IMR-90 (cell line): Measurements from ENCODE around the gene MYT1. TPM values are rescaled to one million over a fixed set of nuclear protein-coding genes. Genes with fewer than 3 reads are reported as not detected.

Experiments used
- ATAC-seq: fragments of 200-7000 bp; cut with Tn5 transposase; 2 replicates; pipeline ENCODE4 v1.9.1; 2020; ENCODE audit warnings: low read depth, mild to moderate bottlenecking, moderate library complexity
- BruUV-seq: library from RNA; stranded (reverse); fragments of 400-500 nt; replicated peaks from 2 replicates; lab custom pipeline; 2021; lab: Mats Ljungman, UMichigan
- CTCF ChIA-PET: fragments of 300-600 bp; formaldehyde crosslinking; extraction: SDS; loops from one replicate; lab custom pipeline; 2021; ENCODE audit warnings: antibody characterized with exemption; lab: Yijun Ruan, JAX
- POLR2A ChIA-PET: fragments of 300-600 bp; sonication (Branson Sonifier 250); formaldehyde crosslinking; loops from one replicate; lab custom pipeline; 2022; ENCODE audit warnings: antibody characterized with exemption; ENCODE audit not compliant: unreplicated experiment; lab: Charles Lee
- DNase-seq: peaks from one replicate; pipeline ENCODE4 v3.0.0; 2013
- H2AFZ ChIP-seq: replicated peaks from 2 replicates; pipeline ENCODE3; 2013; ENCODE audit warnings: low read length, mild to moderate bottlenecking; ENCODE audit not compliant: poor library complexity
- H2AK5ac ChIP-seq: 2 replicates; pipeline ENCODE4 v1.6.1; 2013; ENCODE audit warnings: low read depth, low read length, inconsistent platforms
- H2AK9ac ChIP-seq: replicated peaks from 2 replicates; pipeline ENCODE3; 2013; ENCODE audit warnings: mild to moderate bottlenecking, low read depth, low read length, moderate library complexity; ENCODE audit not compliant: poor library complexity
- H2BK120ac ChIP-seq: 2 replicates; pipeline ENCODE4 v1.6.1; 2013; ENCODE audit warnings: low read depth, low read length, inconsistent platforms
- H2BK15ac ChIP-seq: 3 replicates; pipeline ENCODE4 v1.6.1; 2013; ENCODE audit warnings: low read depth, low read length, inconsistent platforms
- H2BK20ac ChIP-seq: 2 replicates; pipeline ENCODE4 v1.6.1; 2013; ENCODE audit warnings: low read depth, mild to moderate bottlenecking, inconsistent platforms, low read length, moderate library complexity
- H2BK5ac ChIP-seq: 2 replicates; pipeline ENCODE4 v1.6.1; 2013; ENCODE audit warnings: mild to moderate bottlenecking, low read depth, low read length, inconsistent platforms; ENCODE audit not compliant: poor library complexity, severe bottlenecking
- H3K14ac ChIP-seq: replicated peaks from 2 replicates; pipeline ENCODE4 v1.6.1; 2013; ENCODE audit warnings: low read depth, low read length, inconsistent platforms
- H3K18ac ChIP-seq: 2 replicates; pipeline ENCODE4 v1.6.1; 2013; ENCODE audit warnings: low read depth, low read length, control low read depth
- H3K23ac ChIP-seq: 2 replicates; pipeline ENCODE4 v1.6.1; 2013; ENCODE audit warnings: low read depth, low read length, inconsistent platforms
- H3K27ac ChIP-seq: 2 replicates; pipeline ENCODE4 v1.5.1; 2013; ENCODE audit warnings: mild to moderate bottlenecking, control low read depth, low read length; ENCODE audit not compliant: insufficient read depth
- H3K27me3 ChIP-seq: 2 replicates; pipeline ENCODE4 v1.6.1; 2013; ENCODE audit warnings: low read length; ENCODE audit not compliant: control insufficient read depth, insufficient read depth
- H3K36me3 ChIP-seq: 2 replicates; pipeline ENCODE4 v1.6.1; 2013; ENCODE audit warnings: low read length, mixed read lengths; ENCODE audit not compliant: control insufficient read depth, insufficient read depth
- H3K4ac ChIP-seq: 2 replicates; pipeline ENCODE4 v1.6.1; 2013; ENCODE audit warnings: low read depth, low read length, inconsistent platforms
- H3K4me1 ChIP-seq: 2 replicates; pipeline ENCODE4 v1.6.1; 2013; ENCODE audit warnings: low read length, mixed read lengths; ENCODE audit not compliant: control insufficient read depth, insufficient read depth
- H3K4me2 ChIP-seq: 2 replicates; pipeline ENCODE4 v1.6.1; 2013; ENCODE audit warnings: low read depth, mild to moderate bottlenecking, control low read depth, low read length, moderate library complexity
- H3K4me3 ChIP-seq: 2 replicates; pipeline ENCODE4 v1.5.1; 2013; ENCODE audit warnings: low read depth, mild to moderate bottlenecking, control low read depth, low read length, moderate library complexity; ENCODE audit not compliant: insufficient read depth
- H3K56ac ChIP-seq: 2 replicates; pipeline ENCODE4 v1.6.1; 2013; ENCODE audit warnings: low read length, inconsistent platforms; ENCODE audit not compliant: insufficient read depth; ENCODE audit errors: extremely low read depth
- H3K79me1 ChIP-seq, 2 experiments: 2 replicates each; pipeline ENCODE4 v1.6.1; 2013; ENCODE audit warnings: low read length in 2 of 2, inconsistent platforms in 1 of 2, low read depth in 1 of 2
- H3K9ac ChIP-seq: 2 replicates; pipeline ENCODE4 v1.6.1; 2013; ENCODE audit warnings: low read depth, low read length, control low read depth
- H3K9me1 ChIP-seq: 2 replicates; pipeline ENCODE4 v1.6.1; 2013; ENCODE audit warnings: low read length, inconsistent platforms; ENCODE audit not compliant: insufficient read depth
- H3K9me3 ChIP-seq: 2 replicates; pipeline ENCODE4 v1.6.1; 2013; ENCODE audit warnings: low read length; ENCODE audit not compliant: control insufficient read depth, insufficient read depth
- H4K20me1 ChIP-seq: 2 replicates; pipeline ENCODE4 v1.6.1; 2013; ENCODE audit warnings: low read length, inconsistent platforms; ENCODE audit not compliant: insufficient read depth
- H4K5ac ChIP-seq: 2 replicates; pipeline ENCODE4 v1.6.1; 2013; ENCODE audit warnings: mild to moderate bottlenecking, low read depth, low read length, control low read depth
- H4K8ac ChIP-seq, 2 experiments: 2 replicates each; pipeline ENCODE4 v1.6.1; 2013; ENCODE audit warnings: low read depth in 2 of 2, low read length in 2 of 2, control low read depth in 1 of 2, inconsistent platforms in 1 of 2
- H4K91ac ChIP-seq: 2 replicates; pipeline ENCODE4 v1.6.1; 2013; ENCODE audit warnings: low read depth, low read length, inconsistent platforms; ENCODE audit not compliant: insufficient read depth
- BHLHE40 ChIP-seq: fragments of 150-350 bp; IDR thresholded peaks from 2 replicates; pipeline ENCODE4 v1.6.1; 2016; ENCODE audit warnings: mild to moderate bottlenecking, low read depth, low read length
- CEBPB ChIP-seq: IDR thresholded peaks from 2 replicates; pipeline ENCODE4 v1.6.1; 2012; ENCODE audit warnings: low read depth, low read length, improper control_type of control experiment
- CHD1 ChIP-seq: IDR thresholded peaks from 2 replicates; pipeline ENCODE4 v1.6.1; 2012; ENCODE audit warnings: low read depth, low read length, improper control_type of control experiment
- ELK1 ChIP-seq: fragments of 150-350 bp; IDR thresholded peaks from 2 replicates; pipeline ENCODE4 v1.6.1; 2016; ENCODE audit warnings: low read depth, mild to moderate bottlenecking, low read length, moderate library complexity, borderline replicate concordance
- FOS ChIP-seq: fragments of 150-350 bp; IDR thresholded peaks from 2 replicates; pipeline ENCODE4 v1.6.1; 2016; ENCODE audit warnings: low read depth, low read length
- MAFK ChIP-seq: IDR thresholded peaks from 2 replicates; pipeline ENCODE4 v1.6.1; 2012; ENCODE audit warnings: low read depth, low read length, improper control_type of control experiment
- MAZ ChIP-seq: IDR thresholded peaks from 2 replicates; pipeline ENCODE4 v1.6.1; 2012; ENCODE audit warnings: low read depth, mild to moderate bottlenecking, low read length, improper control_type of control experiment, moderate library complexity, borderline replicate concordance
- MXI1 ChIP-seq: IDR thresholded peaks from 2 replicates; pipeline ENCODE4 v1.6.1; 2012; ENCODE audit warnings: low read depth, mild to moderate bottlenecking, low read length, moderate library complexity, borderline replicate concordance
- NFE2L2 ChIP-seq: fragments of 150-350 bp; IDR thresholded peaks from 2 replicates; pipeline ENCODE4 v1.6.1; 2016; ENCODE audit warnings: low read depth, mild to moderate bottlenecking, low read length
- POLR2A ChIP-seq: IDR thresholded peaks from 2 replicates; pipeline ENCODE4 v1.6.1; 2012; ENCODE audit warnings: mild to moderate bottlenecking, low read depth, low read length
- RAD21 ChIP-seq: IDR thresholded peaks from 2 replicates; pipeline ENCODE4 v1.6.1; 2012; ENCODE audit warnings: low read length, improper control_type of control experiment
- RCOR1 ChIP-seq: IDR thresholded peaks from 2 replicates; pipeline ENCODE4 v1.6.1; 2012; ENCODE audit warnings: mild to moderate bottlenecking, low read length, improper control_type of control experiment; ENCODE audit not compliant: insufficient replicate concordance
- RFX5 ChIP-seq: IDR thresholded peaks from 2 replicates; pipeline ENCODE4 v1.8.0; 2012; ENCODE audit warnings: low read depth, mild to moderate bottlenecking, low read length, moderate library complexity
- SMC3 ChIP-seq: fragments of 150-350 bp; IDR thresholded peaks from 2 replicates; pipeline ENCODE4 v1.6.1; 2016; ENCODE audit warnings: low read depth, mild to moderate bottlenecking, antibody characterized with exemption, low read length, moderate library complexity
- WGBS, 2 experiments: methylation state at CpG; one replicate each; pipeline versions ENCODE4 v1.1.5 to v1.1.7; 2013; ENCODE audit warnings: missing lambda C conversion rate in 2 of 2; ENCODE audit not compliant: insufficient read length in 1 of 2; ENCODE audit errors: extremely low coverage in 2 of 2; 5-methylcytosine and 5-hydroxymethylcytosine counted together
- dilution Hi-C: fragments of 300-500 bp; cut with HindIII; formaldehyde crosslinking; loops from one replicate; pipeline ENCODE4 v1.14.3; 2018; ENCODE audit warnings: low sequenced_read_pairs; ENCODE audit not compliant: unreplicated experiment
- in situ Hi-C: fragments of 300-500 bp; cut with MboI; formaldehyde crosslinking; loops from 3 replicates; pipeline ENCODE4 v1.14.3; 2019; ENCODE audit warnings: low sequenced_read_pairs, inconsistent platforms, mixed read lengths
- intact Hi-C: fragments of 100-400 bp; cut with micrococcal nuclease; formaldehyde crosslinking; loops from 2 replicates; pipeline ENCODE4 v1.10.0; 2022
- polyA plus RNA-seq, 3 experiments: library from polyadenylated mRNA; depleted of rRNA; stranded (reverse); fragments of >200 nt; gene quantifications; 2 replicates each; pipeline ENCODE4 v1.2.3, GENCODE V29; 2012; ENCODE audit warnings: low replicate concordance in 1 of 3
- total RNA-seq: library from RNA; depleted of rRNA; stranded (reverse); fragments of >200 nt; gene quantifications from 2 replicates; pipeline ENCODE4 v1.2.3, GENCODE V29; 2012
- TF ChIP-seq, protein P1 (sequence below): conservative IDR thresholded peaks from 2 replicates; pipeline ENCODE4 v1.5.1; 2012; ENCODE audit warnings: mild to moderate bottlenecking, low read depth, low read length, improper control_type of control experiment
- TF ChIP-seq, protein P2 (sequence below): fragments of 150-350 bp; IDR thresholded peaks from 2 replicates; pipeline ENCODE4 v1.6.1; 2017; ENCODE audit warnings: mild to moderate bottlenecking, antibody characterized with exemption, low read length, low read depth

Gene MYT1
- total and polyA plus RNA-seq, 2 of the 4 experiments (the other 2 are of a cell fraction) = not detected

DNA sequence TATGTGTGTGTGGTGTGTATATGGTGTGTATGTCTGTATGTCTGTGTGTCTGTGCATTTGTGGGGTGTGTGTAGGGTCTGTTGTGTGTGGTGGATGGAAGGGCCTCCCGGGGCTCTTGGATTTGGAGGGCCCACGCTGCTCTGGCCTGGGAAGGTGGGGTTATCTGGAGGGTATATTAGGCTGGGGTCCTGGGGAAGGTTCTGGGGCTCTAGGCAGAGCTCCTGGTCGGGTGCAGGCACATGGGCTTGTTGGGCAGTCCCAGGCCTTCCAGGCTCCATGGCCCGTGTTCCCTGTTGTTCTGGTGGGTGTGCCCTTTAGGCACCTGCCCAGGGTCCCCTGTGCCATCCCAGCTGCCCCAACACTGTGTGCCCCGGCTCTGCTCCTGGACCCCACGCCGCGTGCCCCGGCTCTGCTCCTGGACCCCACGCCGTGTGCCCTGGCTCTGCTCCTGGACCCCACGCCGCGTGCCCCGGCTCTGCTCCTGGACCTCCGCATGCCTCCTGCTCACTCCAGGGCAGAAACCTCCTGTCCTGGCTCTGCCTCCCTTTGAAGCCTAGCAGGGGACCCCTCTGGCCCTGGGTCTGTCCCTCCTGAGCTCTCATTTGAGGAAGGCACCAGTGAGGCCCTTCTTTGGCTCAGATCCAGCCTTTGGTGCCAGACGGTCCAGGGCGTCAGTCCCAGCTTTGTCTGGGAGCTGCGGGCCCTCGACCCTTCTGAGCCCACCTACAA, 10.2 kb upstream of the MYT1 start:
- ATAC-seq (no peak), DNase-seq (no peak)
- H2BK15ac ChIP-seq = no peak overlapping the region
- CTCF ChIA-PET = no interaction called here
- H3K4me1 ChIP-seq = no peaks in the 10 kb centered on the region
- H3K9me3 ChIP-seq = no peaks in the 10 kb centered on the region
- no peaks in the 10 kb centered on the region for H3K36me3 ChIP-seq
- no peak overlapping the region for H3K23ac ChIP-seq
- H3K18ac ChIP-seq = no peak overlapping the region
- peaks cover 15% of the 10 kb centered on the region for H3K27me3 ChIP-seq
- no peak overlapping the region for H3K4me3 ChIP-seq
- H3K79me1 ChIP-seq = no peaks in the 10 kb centered on the region
- no peak overlapping the region for H4K91ac ChIP-seq
- POLR2A ChIA-PET = no interaction called here
- no peak overlapping the region for H3K14ac ChIP-seq
- no peak overlapping the region for H3K4me2 ChIP-seq
- no TSS peak for BruUV-seq
- H4K8ac ChIP-seq = no peak overlapping the region
- in situ Hi-C loops = no loop called here
- H3K4ac ChIP-seq = no peak overlapping the region
- H3K9me1 ChIP-seq = peaks cover 3% of the 10 kb centered on the region; the same call in 1 of the 2 replicates
- no peak overlapping the region for H2AK5ac ChIP-seq
- no peak overlapping the region for H2BK20ac ChIP-seq
- H4K20me1 ChIP-seq = no peaks in the 10 kb centered on the region; the same call in 1 of the 2 replicates
- H2AFZ ChIP-seq = no peak overlapping the region
- dilution Hi-C loops = no loop called here
- intact Hi-C loops = no loop called here
- no peak overlapping the region for H2BK120ac ChIP-seq
- no peak overlapping the region for H4K5ac ChIP-seq
- peak overlapping the region; percentile 69 for H2BK5ac ChIP-seq
- TF ChIP-seq MAFK = no peak
- TF ChIP-seq FOS = no peak
- no peak for TF ChIP-seq MXI1
- no peak for TF ChIP-seq RFX5
- no peak for TF ChIP-seq BHLHE40
- TF ChIP-seq RAD21 = no peak
- no peak for TF ChIP-seq ELK1
- TF ChIP-seq NFE2L2 = no peak
- no peak for TF ChIP-seq POLR2A
- no peak for TF ChIP-seq SMC3
- TF ChIP-seq, protein P1, sequence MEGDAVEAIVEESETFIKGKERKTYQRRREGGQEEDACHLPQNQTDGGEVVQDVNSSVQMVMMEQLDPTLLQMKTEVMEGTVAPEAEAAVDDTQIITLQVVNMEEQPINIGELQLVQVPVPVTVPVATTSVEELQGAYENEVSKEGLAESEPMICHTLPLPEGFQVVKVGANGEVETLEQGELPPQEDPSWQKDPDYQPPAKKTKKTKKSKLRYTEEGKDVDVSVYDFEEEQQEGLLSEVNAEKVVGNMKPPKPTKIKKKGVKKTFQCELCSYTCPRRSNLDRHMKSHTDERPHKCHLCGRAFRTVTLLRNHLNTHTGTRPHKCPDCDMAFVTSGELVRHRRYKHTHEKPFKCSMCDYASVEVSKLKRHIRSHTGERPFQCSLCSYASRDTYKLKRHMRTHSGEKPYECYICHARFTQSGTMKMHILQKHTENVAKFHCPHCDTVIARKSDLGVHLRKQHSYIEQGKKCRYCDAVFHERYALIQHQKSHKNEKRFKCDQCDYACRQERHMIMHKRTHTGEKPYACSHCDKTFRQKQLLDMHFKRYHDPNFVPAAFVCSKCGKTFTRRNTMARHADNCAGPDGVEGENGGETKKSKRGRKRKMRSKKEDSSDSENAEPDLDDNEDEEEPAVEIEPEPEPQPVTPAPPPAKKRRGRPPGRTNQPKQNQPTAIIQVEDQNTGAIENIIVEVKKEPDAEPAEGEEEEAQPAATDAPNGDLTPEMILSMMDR = no peak
- no peak for TF ChIP-seq RCOR1
- no peak for TF ChIP-seq MAZ
- TF ChIP-seq CHD1 = no peak
- no peak for TF ChIP-seq CEBPB
- TF ChIP-seq, protein P2, sequence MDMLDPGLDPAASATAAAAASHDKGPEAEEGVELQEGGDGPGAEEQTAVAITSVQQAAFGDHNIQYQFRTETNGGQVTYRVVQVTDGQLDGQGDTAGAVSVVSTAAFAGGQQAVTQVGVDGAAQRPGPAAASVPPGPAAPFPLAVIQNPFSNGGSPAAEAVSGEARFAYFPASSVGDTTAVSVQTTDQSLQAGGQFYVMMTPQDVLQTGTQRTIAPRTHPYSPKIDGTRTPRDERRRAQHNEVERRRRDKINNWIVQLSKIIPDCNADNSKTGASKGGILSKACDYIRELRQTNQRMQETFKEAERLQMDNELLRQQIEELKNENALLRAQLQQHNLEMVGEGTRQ = no peak
- H3K9ac ChIP-seq = no peak overlapping the region
- no peak overlapping the region for H3K56ac ChIP-seq
- 79% methylated on average over 10 of the region's 20 CpGs; no CpG with 5 or more reads in 1 of the 2 experiments for WGBS, 2 experiments
- H2AK9ac ChIP-seq = no peak overlapping the region
- no peak overlapping the region for H3K27ac ChIP-seq
